ENCODE results near the gene ARMCX4. TPM values are rescaled to one million over a fixed set of nuclear protein-coding genes. Genes with fewer than 3 reads are reported as not detected.

Gene ARMCX4
- 1 to 10 TPM; 2.0 to 2.8 TPM for total RNA-seq

DNA sequence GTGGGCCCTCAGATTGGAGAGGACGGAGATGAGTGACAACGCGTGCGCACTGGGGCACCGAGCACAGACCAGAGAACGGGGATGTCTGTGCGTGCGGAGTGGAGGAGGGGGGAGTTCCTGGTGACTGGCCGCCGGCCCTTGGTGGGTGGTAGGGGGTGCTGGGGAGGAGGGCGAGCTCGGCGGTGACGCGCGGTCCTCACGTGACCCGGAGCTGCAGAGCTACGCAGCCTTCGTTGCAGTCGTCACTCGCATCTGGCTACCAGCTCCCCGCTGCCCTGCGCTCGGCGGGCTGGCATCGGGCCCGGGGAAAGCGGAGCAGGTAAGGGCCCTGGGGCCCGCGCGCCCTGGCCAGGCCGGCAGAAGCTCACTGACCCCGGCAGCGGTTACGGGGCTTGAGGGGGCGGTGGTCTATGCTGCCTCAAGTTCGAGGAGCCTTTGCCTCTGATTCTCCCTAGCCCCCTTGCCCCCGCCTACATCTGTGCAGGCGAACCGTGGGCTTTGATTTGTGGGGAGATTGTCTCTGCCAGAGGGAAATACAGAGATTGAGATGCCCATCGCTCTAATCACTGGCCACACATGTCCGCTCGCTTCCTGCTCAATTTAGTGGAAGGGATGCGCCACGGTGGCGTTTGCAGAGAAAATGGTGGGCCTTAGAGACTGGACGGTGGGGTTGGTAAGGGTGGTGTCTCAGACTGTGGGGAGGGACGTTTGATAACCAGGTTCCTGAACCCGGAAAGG, at the start of gene ARMCX4:
ARMCX4 (plus strand) TSS at position 245 of the 738 bp plus-strand sequence. CDS start 3,134 bp downstream, outside the sequence.

Other genes with a start within 250 kb of the ARMCX4 start
- 1 to 10 TPM in 1 of 2 donors, under 1 TPM in 1; under 0.01 to 1.3 TPM for gene TAF7L, start 194.1 kb upstream of the ARMCX4 start, total RNA-seq
- gene TIMM8A, start 136.7 kb upstream of the ARMCX4 start, total RNA-seq, result 1 to 10 TPM; 4.1 to 7.7 TPM
- gene BTK, start 99.3 kb upstream of the ARMCX4 start, total RNA-seq, result under 1 TPM; under 0.01 to 0.34 TPM
- 10 to 100 TPM; 53.0 to 75.3 TPM for gene RPL36A, start 94.4 kb upstream of the ARMCX4 start, total RNA-seq
- 100 to 1,000 TPM; 141 to 181 TPM for gene GLA, start 77.5 kb upstream of the ARMCX4 start, total RNA-seq
- gene HNRNPH2, start 77.2 kb upstream of the ARMCX4 start, total RNA-seq, result 10 to 100 TPM; 58.6 to 59.2 TPM
- gene ARMCX1, start 65.1 kb downstream of the ARMCX4 start, total RNA-seq, result 10 to 100 TPM; 81.6 to 83.3 TPM
- gene ARMCX6, start 132.5 kb downstream of the ARMCX4 start, total RNA-seq, result 10 to 100 TPM; 20.3 to 25.6 TPM
- gene ARMCX3, start 137.7 kb downstream of the ARMCX4 start, total RNA-seq, result 10 to 100 TPM; 41.6 to 52.0 TPM
- gene ARMCX2, start 174.4 kb downstream of the ARMCX4 start, total RNA-seq, result 10 to 100 TPM; 27.9 to 28.6 TPM